Endothelial cell of umbilical vein (primary cell): Measurements from ENCODE around the gene FRMD4A. TPM values are rescaled to one million over a fixed set of nuclear protein-coding genes. Genes with fewer than 3 reads are reported as not detected.
"Not testable (repeated sequence)": the region's sequence is repeated elsewhere in the genome, so short reads cannot be mapped to it uniquely, and the experiment has no call there.

Experiments
- BruUV-seq: library from RNA; stranded (reverse); fragments of 400-500 nt; replicated peaks from 2 replicates; lab custom pipeline; 2021; lab: Mats Ljungman, UMichigan
- CTCF ChIA-PET: fragments of 300-600, 350-600 bp; sonication (Branson Sonifier 250); formaldehyde crosslinking; loops from one replicate; lab custom pipeline; 2021; ENCODE audit warnings: antibody characterized with exemption, inconsistent platforms; lab: Charles Lee
- POLR2A ChIA-PET: fragments of 300-600, 350-600 bp; sonication (Branson Sonifier 250); formaldehyde crosslinking; loops from one replicate; lab custom pipeline; 2021; ENCODE audit warnings: antibody characterized with exemption, inconsistent platforms; lab: Charles Lee
- DNase-seq: peaks from one replicate; pipeline ENCODE4 v3.0.0-alpha.2; 2011; ENCODE audit warnings: low read depth, low spot score
- FAIRE-seq: peaks from 2 replicates; lab custom pipeline; 2011; peaks lifted over from hg19 to GRCh38; lab: Jason Lieb, UNC
- H2AFZ ChIP-seq: 2 replicates; pipeline ENCODE4 v1.6.0; 2012; ENCODE audit warnings: low read depth, low read length, control low read depth, inconsistent platforms
- H3K27ac ChIP-seq: 2 replicates; pipeline ENCODE4 v1.5.1; 2011; ENCODE audit warnings: low read depth, mild to moderate bottlenecking, control low read depth, low read length, moderate library complexity; ENCODE audit not compliant: insufficient read depth
- H3K27me3 ChIP-seq, 2 experiments: 2 replicates each; pipeline versions ENCODE4 v1.6.0 to v1.6.1; 2011; ENCODE audit warnings: low read length in 2 of 2, mixed read lengths in 1 of 2; ENCODE audit not compliant: control insufficient read depth in 2 of 2, insufficient read depth in 2 of 2
- H3K36me3 ChIP-seq, 2 experiments: 2 replicates in 1 of 2; 3 replicates in 1 of 2; pipeline ENCODE4 v1.5.1; 2011; ENCODE audit warnings: low read length in 2 of 2, mild to moderate bottlenecking in 1 of 2, moderate library complexity in 1 of 2; ENCODE audit not compliant: control insufficient read depth in 2 of 2, insufficient read depth in 2 of 2; ENCODE audit errors: extremely low read depth in 1 of 2
- H3K4me1 ChIP-seq: 3 replicates; pipeline ENCODE4 v1.5.1; 2011; ENCODE audit warnings: mild to moderate bottlenecking, low read length; ENCODE audit not compliant: control insufficient read depth, insufficient read depth; ENCODE audit errors: extremely low read depth
- H3K4me2 ChIP-seq: 2 replicates; pipeline ENCODE4 v1.6.1; 2011; ENCODE audit warnings: low read length, control low read depth, mixed read lengths; ENCODE audit not compliant: insufficient read depth
- H3K4me3 ChIP-seq, 3 experiments: fragments of 200-600 bp in 1 of 3; sonication (generic), shearing (Covaris generic) in 1 of 3; replicated peaks in 1 of 3; 2 replicates each; pipeline ENCODE4 v1.5.1; 2011 to 2016; ENCODE audit warnings: control low read depth in 3 of 3, low read length in 3 of 3, mild to moderate bottlenecking in 2 of 3, inconsistent platforms in 1 of 3, low read depth in 1 of 3, moderate library complexity in 1 of 3; ENCODE audit not compliant: insufficient read depth in 1 of 3
- H3K79me2 ChIP-seq: 2 replicates; pipeline ENCODE4 v1.6.0; 2012; ENCODE audit warnings: low read length, inconsistent platforms; ENCODE audit not compliant: control insufficient read depth, insufficient read depth
- H3K9ac ChIP-seq: replicated peaks from 2 replicates; pipeline ENCODE3; 2011; ENCODE audit warnings: low read length, control low read depth; ENCODE audit not compliant: insufficient read depth; ENCODE audit errors: extremely low read depth
- H3K9me1 ChIP-seq: replicated peaks from 3 replicates; pipeline ENCODE4 v1.6.0; 2011; ENCODE audit warnings: mild to moderate bottlenecking, low read length; ENCODE audit not compliant: control insufficient read depth, insufficient read depth; ENCODE audit errors: extremely low read depth
- H3K9me3 ChIP-seq: replicated peaks from 2 replicates; pipeline ENCODE4 v1.5.1; 2012; ENCODE audit warnings: low read length, inconsistent platforms; ENCODE audit not compliant: control insufficient read depth, insufficient read depth
- H4K20me1 ChIP-seq: replicated peaks from 2 replicates; pipeline ENCODE3; 2011; ENCODE audit warnings: mild to moderate bottlenecking, low read length; ENCODE audit not compliant: control insufficient read depth, insufficient read depth; ENCODE audit errors: extremely low read depth
- CTCF ChIP-seq, 2 donors: IDR thresholded peaks; 1 replicate in 1 of 2; 2 replicates in 1 of 2; pipeline ENCODE4 v1.5.1; 2011; ENCODE audit warnings: low read length in 2 of 2, mild to moderate bottlenecking in 2 of 2, moderate library complexity in 2 of 2, control low read depth in 1 of 2, inconsistent platforms in 1 of 2, low read depth in 1 of 2; ENCODE audit not compliant: insufficient read depth in 1 of 2; ENCODE audit errors: extremely low read depth in 1 of 2
- FOS ChIP-seq: IDR thresholded peaks from 2 replicates; pipeline ENCODE4 v1.6.1; 2011; ENCODE audit warnings: mild to moderate bottlenecking, low read length, moderate library complexity, borderline replicate concordance; ENCODE audit not compliant: insufficient read depth
- GATA2 ChIP-seq: IDR thresholded peaks from 2 replicates; pipeline ENCODE4 v1.7.0; 2011; ENCODE audit warnings: low read depth, mild to moderate bottlenecking, moderate library complexity, mixed read lengths, low read length; ENCODE audit not compliant: insufficient read length, insufficient read depth
- JUN ChIP-seq: IDR thresholded peaks from 2 replicates; pipeline ENCODE4 v1.6.1; 2011; ENCODE audit warnings: borderline replicate concordance, low read depth; ENCODE audit not compliant: insufficient read length, insufficient read depth
- MAX ChIP-seq: IDR thresholded peaks from 2 replicates; pipeline ENCODE4 v1.6.1; 2011; ENCODE audit not compliant: insufficient read depth, insufficient read length
- MYC ChIP-seq: IDR thresholded peaks from one replicate; pipeline ENCODE4 v1.6.1; 2011; ENCODE audit warnings: mild to moderate bottlenecking, low read depth, low read length
- POLR2A ChIP-seq: IDR thresholded peaks from 2 replicates; pipeline ENCODE4 v1.6.1; 2012; ENCODE audit warnings: low read depth, mild to moderate bottlenecking, control low read depth, low read length
- dilution Hi-C: fragments of 300-500 bp; cut with MboI; formaldehyde crosslinking; loops from one replicate; pipeline ENCODE4 v1.15.0; 2019; ENCODE audit warnings: low sequenced_read_pairs; ENCODE audit not compliant: extremely low pct_ligation_motif_present
- intact Hi-C: fragments of 100-400 bp; cut with micrococcal nuclease; formaldehyde crosslinking; loops from one replicate; pipeline ENCODE4 v1.10.0; 2022
- polyA plus RNA-seq, 4 experiments: library from polyadenylated mRNA; depleted of rRNA in 3 of 4; stranded (reverse) in 3 of 4; unstranded in 1 of 4; fragments of >200 nt; gene quantifications; 2 replicates each; pipeline versions ENCODE4 v1.2.1 to v1.2.3, GENCODE V29; 2011 to 2012; ENCODE audit warnings: missing spikeins in 1 of 4
- total RNA-seq: library from RNA; stranded (reverse); gene quantifications from 2 replicates; pipeline ENCODE4 v1.2.3, GENCODE V29; 2021

Gene FRMD4A
- total and polyA plus RNA-seq, 2 donors (not counting 3 experiments of a cell fraction or from before 2014, with no cell fraction given): 123 to 148 TPM

GRCh38 chr10:14233566-14233965 lies 97.2 kb downstream of the FRMD4A start:
- Histone ChIP-seq H3K27me3 (peaks cover 2 to 6% of the 10 kb centered on the region in 2 experiments), H3K9me3 (no peaks in the 10 kb centered on the region), H2AFZ (no peak overlapping the region), H3K27ac (no peak overlapping the region), H3K4me1 (no peaks in the 10 kb centered on the region), H3K79me2 (no peaks in the 10 kb centered on the region), H3K4me3 (no peak overlapping the region), H3K4me2 (no peak overlapping the region), H3K9me1 (no peaks in the 10 kb centered on the region), H3K36me3 (no peaks in the 10 kb centered on the region), H4K20me1 (no peaks in the 10 kb centered on the region), H3K9ac (no peak overlapping the region)
- no TSS peak for BruUV-seq
- intact Hi-C loops: no loop called here
- CTCF ChIA-PET: no interaction called here
- DNase-seq (no peak), FAIRE-seq (no peak)
- POLR2A ChIA-PET: no interaction called here
- dilution Hi-C loops: no loop called here
- TF ChIP-seq GATA2: no peak
- no peak for TF ChIP-seq MAX
- no peak for TF ChIP-seq FOS
- no peak for TF ChIP-seq CTCF (IDR thresholded peaks at IDR 0.05; ENCODE audit: extremely low read depth in 1 of 2, insufficient read depth in 1 of 2, low read depth in 1 of 2, low read length in 2 of 2)
- TF ChIP-seq POLR2A: no peak
- no peak for TF ChIP-seq MYC
- no peak for TF ChIP-seq JUN

- H3K9me1 ChIP-seq, H3K4me2 ChIP-seq, H3K4me1 ChIP-seq, H3K9me3 ChIP-seq, H3K9ac ChIP-seq, H3K79me2 ChIP-seq, CTCF ChIA-PET, H3K36me3 ChIP-seq, DNase-seq, dilution Hi-C loops, H4K20me1 ChIP-seq, POLR2A ChIA-PET, H3K27ac ChIP-seq, BruUV-seq, intact Hi-C loops, H2AFZ ChIP-seq, H3K4me3 ChIP-seq: not testable (repeated sequence)
- peaks cover 2 to 15% of the 10 kb centered on the region in 2 experiments for H3K27me3 ChIP-seq
- peak; percentile 68 for FAIRE-seq
These were observed 101.9 kb downstream of the FRMD4A start for GRCh38 chr10:14228798-14229197.
